HepG2 (cell line): Measurements from ENCODE around the gene BPIFB6. TPM values are rescaled to one million over a fixed set of nuclear protein-coding genes. Genes with fewer than 3 reads are reported as not detected.

Experiments used
- AKAP8 ChIP-seq: sonication (generic); formaldehyde crosslinking; IDR thresholded peaks from 2 replicates; pipeline ENCODE4 v1.5.1; 2020; ENCODE audit warnings: mild to moderate bottlenecking, missing genetic modification reagents
- ARNTL ChIP-seq: sonication (generic); formaldehyde crosslinking; IDR thresholded peaks from 2 replicates; pipeline ENCODE4 v1.4.0; 2020; ENCODE audit warnings: mild to moderate bottlenecking, missing genetic modification reagents
- BHLHE40 ChIP-seq: IDR thresholded peaks from 2 replicates; pipeline ENCODE4 v1.6.1; 2011; ENCODE audit warnings: low read length, improper control_type of control experiment
- BRF2 ChIP-seq: sonication (generic); formaldehyde crosslinking; IDR thresholded peaks from 2 replicates; pipeline ENCODE4 v1.8.1; 2022; ENCODE audit warnings: mild to moderate bottlenecking, missing genetic modification reagents
- CHD2 ChIP-seq: IDR thresholded peaks from 2 replicates; pipeline ENCODE4 v1.6.1; 2011; ENCODE audit warnings: low read depth, low read length, improper control_type of control experiment
- EHMT2 ChIP-seq: fragments of 200-600 bp; sonication (generic); IDR thresholded peaks from 2 replicates; pipeline ENCODE4 v1.7.0; 2017; ENCODE audit warnings: antibody characterized with exemption, low read depth, low read length, borderline replicate concordance
- ETV6 ChIP-seq: sonication (generic); formaldehyde crosslinking; conservative IDR thresholded peaks from 2 replicates; pipeline ENCODE4 v1.4.0; 2020; ENCODE audit warnings: missing genetic modification reagents
- FOXA3 ChIP-seq: IDR thresholded peaks from 2 replicates; pipeline ENCODE4 v1.6.1; 2016; ENCODE audit warnings: missing genetic modification reagents, missing compliant biosample characterization
- GFI1 ChIP-seq: sonication (generic); formaldehyde crosslinking; IDR thresholded peaks from 2 replicates; pipeline ENCODE4 v1.5.0; 2020; ENCODE audit warnings: missing genetic modification reagents, mild to moderate bottlenecking, borderline replicate concordance
- GZF1 ChIP-seq: sonication (generic); formaldehyde crosslinking; IDR thresholded peaks from 2 replicates; pipeline ENCODE4 v1.5.1; 2020; ENCODE audit warnings: mild to moderate bottlenecking, missing genetic modification reagents
- JUN ChIP-seq: sonication (generic); formaldehyde crosslinking; IDR thresholded peaks from 2 replicates; pipeline ENCODE4 v1.4.0; 2020; ENCODE audit warnings: mild to moderate bottlenecking, missing genetic modification reagents
- MTF1 ChIP-seq: sonication (generic); formaldehyde crosslinking; IDR thresholded peaks from 2 replicates; pipeline ENCODE4 v1.5.0; 2020; ENCODE audit warnings: missing genetic modification reagents
- NFIB ChIP-seq: sonication (generic); formaldehyde crosslinking; IDR thresholded peaks from 2 replicates; pipeline ENCODE4 v1.9.0; 2021; ENCODE audit warnings: missing genetic modification reagents, mild to moderate bottlenecking, borderline replicate concordance
- REXO4 ChIP-seq: sonication (generic); formaldehyde crosslinking; IDR thresholded peaks from 2 replicates; pipeline ENCODE4 v1.8.0; 2022; ENCODE audit warnings: missing genetic modification reagents, mild to moderate bottlenecking, borderline replicate concordance
- RXRB ChIP-seq: IDR thresholded peaks from 2 replicates; pipeline ENCODE4 v1.6.1; 2016; ENCODE audit warnings: borderline replicate concordance, missing genetic modification reagents, missing compliant biosample characterization
- TOE1 ChIP-seq: sonication (generic); formaldehyde crosslinking; IDR thresholded peaks from 2 replicates; pipeline ENCODE4 v1.4.0; 2020; ENCODE audit warnings: mild to moderate bottlenecking, missing genetic modification reagents
- U2AF2 ChIP-seq: fragments of 200-400 bp; formaldehyde crosslinking; IDR thresholded peaks from 2 replicates; pipeline ENCODE4 v1.6.1; 2017; ENCODE audit warnings: low read depth, mild to moderate bottlenecking, low read length
- XBP1 ChIP-seq: sonication (generic); formaldehyde crosslinking; IDR thresholded peaks from 2 replicates; pipeline ENCODE4 v1.5.0; 2020; ENCODE audit warnings: missing genetic modification reagents
- ZBED4 ChIP-seq: sonication (generic); formaldehyde crosslinking; IDR thresholded peaks from 2 replicates; pipeline ENCODE4 v1.4.0; 2020; ENCODE audit warnings: missing genetic modification reagents, borderline replicate concordance
- ZBTB38 ChIP-seq: sonication (generic); formaldehyde crosslinking; IDR thresholded peaks from 2 replicates; pipeline ENCODE4 v1.5.1; 2020; ENCODE audit warnings: mild to moderate bottlenecking, missing genetic modification reagents
- ZNF577 ChIP-seq: sonication (generic); formaldehyde crosslinking; IDR thresholded peaks from 2 replicates; pipeline ENCODE4 v1.4.0; 2020; ENCODE audit warnings: mild to moderate bottlenecking, low read depth, missing genetic modification reagents, borderline replicate concordance
- ZNF605 ChIP-seq: sonication (generic); formaldehyde crosslinking; IDR thresholded peaks from 2 replicates; pipeline ENCODE4 v1.8.0; 2022; ENCODE audit warnings: mild to moderate bottlenecking, missing genetic modification reagents
- ZNF710 ChIP-seq: sonication (generic); formaldehyde crosslinking; IDR thresholded peaks from 2 replicates; pipeline ENCODE4 v1.5.0; 2020; ENCODE audit warnings: mild to moderate bottlenecking, missing genetic modification reagents, borderline replicate concordance
- polyA plus RNA-seq, 8 experiments: library from polyadenylated mRNA; depleted of rRNA in 3 of 8; stranded (reverse) in 7 of 8; unstranded in 1 of 8; fragments of >200 nt; fragmentation: Illumina TruSeq in 4 of 8; extraction: Trizol in 4 of 8; gene quantifications; 2 replicates each; pipeline versions ENCODE4 v1.2.1 to v1.2.3, GENCODE V29; 2011 to 2016; ENCODE audit warnings: low read depth in 4 of 8, missing spikeins in 1 of 8, mixed read lengths in 1 of 8; ENCODE audit not compliant: insufficient read depth in 1 of 8
- total RNA-seq, 5 experiments: library from RNA; depleted of rRNA; stranded (reverse); fragments of >200 nt; fragmentation: Illumina TruSeq; extraction: Trizol; gene quantifications; 2 replicates each; pipeline ENCODE4 v1.2.3, GENCODE V29; 2016; ENCODE audit warnings: low read depth in 1 of 5

The BPIFB6 gene
- total and polyA plus RNA-seq, 2 of the 13 experiments (the other 11 are each of a cell fraction or from before 2014, with no cell fraction given): 0.13 to 1.7 TPM

- TF ChIP-seq ZBED4 (CRISPR knock-in tag): peak; percentile 80
- no peak; the same call in none of the 2 replicates for TF ChIP-seq ETV6
- TF ChIP-seq GFI1 (CRISPR knock-in tag): peak; percentile 54; the same call in 1 of the 2 replicates
- peak; percentile 68; the same call in 1 of the 2 replicates for TF ChIP-seq BRF2
- peak; percentile 93 for TF ChIP-seq BHLHE40
- no peak for TF ChIP-seq REXO4
- TF ChIP-seq ARNTL: peak; percentile 89
- no peak for TF ChIP-seq NFIB (CRISPR knock-in tag)
- 0 out of 2 replicates have a peak, but pooled peaks have one; percentile 66 for TF ChIP-seq TOE1 (CRISPR knock-in tag)
- TF ChIP-seq RXRB (CRISPR knock-in tag): peak; percentile 86
- TF ChIP-seq CHD2: no peak
- no peak; the same call in 1 of the 2 replicates for TF ChIP-seq EHMT2
- no peak for TF ChIP-seq JUN
- TF ChIP-seq FOXA3 (CRISPR knock-in tag): peak; percentile 92
- TF ChIP-seq GZF1 (CRISPR knock-in tag): no peak
- TF ChIP-seq ZNF710: peak; percentile 80
- TF ChIP-seq ZNF605 (CRISPR knock-in tag): peak; percentile 93
- TF ChIP-seq U2AF2: 0 out of 2 replicates have a peak, but pooled peaks have one; percentile 49
- no peak; the same call in none of the 2 replicates for TF ChIP-seq ZBTB38 (CRISPR knock-in tag)
- no peak for TF ChIP-seq MTF1 (CRISPR knock-in tag)
- peak; percentile 77 for TF ChIP-seq ZNF577 (CRISPR knock-in tag)
- peak; percentile 88 for TF ChIP-seq AKAP8 (CRISPR knock-in tag)
- peak; percentile 97; the same call in 1 of the 2 replicates for TF ChIP-seq XBP1 (CRISPR knock-in tag)
Measured at GRCh38 chr20:33007376-33008335, 23.8 kb upstream of the BPIFB6 start, which contains the start of gene BPIFB2 (continued).
